Testis (tissue), 3 donors: Measurements from ENCODE around the gene CD69. TPM values are rescaled to one million over a fixed set of nuclear protein-coding genes. Genes with fewer than 3 reads are reported as not detected.
"Not testable (repeated sequence)": the region's sequence is repeated elsewhere in the genome, so short reads cannot be mapped to it uniquely, and the experiment has no call there.

Source experiments
- DNase-seq: peaks from one replicate; pipeline ENCODE4 v3.0.0-alpha.2; 2019
- H3K27ac ChIP-seq, 2 donors: fragments of 200-600 bp; sonication (generic); one replicate each; pipeline ENCODE4 v1.5.1; 2019
- H3K27me3 ChIP-seq: fragments of 200-600 bp; sonication (generic); one replicate; pipeline ENCODE4 v1.5.1; 2019
- H3K36me3 ChIP-seq: fragments of 200-600 bp; sonication (generic); one replicate; pipeline ENCODE4 v1.5.1; 2017; ENCODE audit warnings: low read depth; ENCODE audit errors: missing control alignments
- H3K4me1 ChIP-seq: fragments of 200-600 bp; sonication (generic); one replicate; pipeline ENCODE4 v1.5.1; 2019
- H3K4me3 ChIP-seq, 2 donors: fragments of 200-600 bp; sonication (generic); one replicate each; pipeline ENCODE4 v1.5.1; 2017 to 2019
- H3K9me3 ChIP-seq: fragments of 200-600 bp; sonication (generic); one replicate; pipeline ENCODE4 v1.5.1; 2017
- POLR2A ChIP-seq: fragments of 450-650 bp; IDR thresholded peaks from one replicate; pipeline ENCODE4 v1.6.1; 2017; ENCODE audit warnings: antibody characterized with exemption, mild to moderate bottlenecking, moderate library complexity
- whole genome bisulfite sequencing, 2 donors: methylation state at CpG; one replicate each; pipeline ENCODE4 v1.1.5; 2018; 5-methylcytosine and 5-hydroxymethylcytosine counted together
- intact Hi-C: fragments of 100-400 bp; cut with DNase I; formaldehyde crosslinking; loops from one replicate; pipeline ENCODE4 v1.15.1; 2023; ENCODE audit warnings: low total_unique reads
- polyA plus RNA-seq: library from polyadenylated mRNA; stranded (reverse); fragments of 350-450 nt; fragmentation: Illumina TruSeq; extraction: RNeasy Lipid Tissue Mini Kit (QIAGEN cat#74804); gene quantifications from one replicate; pipeline ENCODE4 v1.2.3, GENCODE V29; 2014; ENCODE audit warnings: low read depth, low replicate concordance; ENCODE audit not compliant: insufficient read depth
- total RNA-seq, 2 donors: library from RNA; depleted of rRNA; stranded (reverse); fragments of >200 nt; gene quantifications; one replicate each; pipeline ENCODE4 v1.2.3, GENCODE V29; 2016
- TF ChIP-seq, protein P1 (sequence below), 3 experiments: fragments of 450-650 bp in 2 of 3; fragments of 200-600 bp in 1 of 3; sonication (generic) in 1 of 3; IDR thresholded peaks; one replicate each; pipeline ENCODE4 v1.5.1; 2016 to 2019; ENCODE audit warnings: antibody characterized with exemption in 3 of 3, mild to moderate bottlenecking in 2 of 3, moderate library complexity in 1 of 3

The CD69 gene
- total and polyA plus RNA-seq, 3 donors from 2014 or later: 2.1 to 3.3 (median 3.0) TPM

DNA sequence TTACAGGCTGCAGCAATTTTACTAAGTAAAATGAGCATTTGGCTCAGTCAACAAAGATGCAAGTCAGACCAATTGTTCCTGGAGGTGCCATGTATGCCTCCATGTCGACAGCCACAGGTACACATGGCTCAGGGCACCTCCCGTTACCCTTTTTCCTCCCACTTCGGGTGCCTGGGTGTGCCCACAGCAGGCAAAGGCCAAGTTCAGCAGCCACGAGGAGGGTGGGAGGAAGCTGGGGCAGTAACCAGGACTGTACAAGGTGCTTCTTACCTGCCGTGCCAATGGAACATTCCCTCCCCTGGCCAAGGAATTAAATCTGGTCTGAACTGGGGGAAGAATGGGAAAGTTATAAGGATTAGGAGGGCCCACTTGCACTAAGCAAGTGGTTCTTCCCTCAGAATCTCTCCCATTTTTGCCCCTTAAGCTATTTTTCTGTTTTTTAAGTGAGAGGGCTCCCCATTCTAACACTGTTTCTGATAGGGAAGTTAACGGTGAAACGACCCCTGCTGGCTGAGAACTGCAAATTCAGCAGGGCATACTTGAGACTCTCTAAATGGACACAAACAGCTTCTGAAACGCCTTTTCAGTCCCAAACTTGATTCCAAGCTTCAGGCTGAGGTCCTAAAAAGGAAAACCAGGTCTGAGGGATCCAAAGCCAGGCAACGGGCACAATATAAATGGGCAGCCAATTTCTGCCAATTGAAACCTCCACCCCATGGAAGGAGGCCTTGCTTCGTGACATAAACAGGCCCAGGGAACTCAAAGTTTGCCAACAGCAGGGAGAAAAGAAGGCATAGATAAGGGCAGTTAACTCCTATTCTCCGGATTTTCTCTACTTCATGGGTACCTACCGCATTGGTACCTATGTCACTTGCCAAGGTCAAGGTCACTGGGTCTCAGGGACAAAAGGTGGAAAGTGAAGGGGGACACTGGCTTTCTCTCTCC, 52.6 kb downstream of the CD69 start:
- DNase-seq: peak; percentile 66
- H3K36me3 ChIP-seq: no peaks in the 10 kb centered on the region
- no peak overlapping the region for H3K4me3 ChIP-seq
- intact Hi-C loops: no loop called here
- WGBS, 2 donors: 60 to 66% methylated on average over 12 of the region's 12 CpGs
- TF ChIP-seq, protein P1, sequence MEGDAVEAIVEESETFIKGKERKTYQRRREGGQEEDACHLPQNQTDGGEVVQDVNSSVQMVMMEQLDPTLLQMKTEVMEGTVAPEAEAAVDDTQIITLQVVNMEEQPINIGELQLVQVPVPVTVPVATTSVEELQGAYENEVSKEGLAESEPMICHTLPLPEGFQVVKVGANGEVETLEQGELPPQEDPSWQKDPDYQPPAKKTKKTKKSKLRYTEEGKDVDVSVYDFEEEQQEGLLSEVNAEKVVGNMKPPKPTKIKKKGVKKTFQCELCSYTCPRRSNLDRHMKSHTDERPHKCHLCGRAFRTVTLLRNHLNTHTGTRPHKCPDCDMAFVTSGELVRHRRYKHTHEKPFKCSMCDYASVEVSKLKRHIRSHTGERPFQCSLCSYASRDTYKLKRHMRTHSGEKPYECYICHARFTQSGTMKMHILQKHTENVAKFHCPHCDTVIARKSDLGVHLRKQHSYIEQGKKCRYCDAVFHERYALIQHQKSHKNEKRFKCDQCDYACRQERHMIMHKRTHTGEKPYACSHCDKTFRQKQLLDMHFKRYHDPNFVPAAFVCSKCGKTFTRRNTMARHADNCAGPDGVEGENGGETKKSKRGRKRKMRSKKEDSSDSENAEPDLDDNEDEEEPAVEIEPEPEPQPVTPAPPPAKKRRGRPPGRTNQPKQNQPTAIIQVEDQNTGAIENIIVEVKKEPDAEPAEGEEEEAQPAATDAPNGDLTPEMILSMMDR (IDR thresholded peaks at IDR 0.05): peak; percentile 41 to 66 (median 50)
- TF ChIP-seq POLR2A: no peak
- no peaks in the 10 kb centered on the region for H3K9me3 ChIP-seq
- H3K27ac ChIP-seq: no peak overlapping the region
- no peaks in the 10 kb centered on the region for H3K27me3 ChIP-seq
- no peaks in the 10 kb centered on the region for H3K4me1 ChIP-seq

DNA sequence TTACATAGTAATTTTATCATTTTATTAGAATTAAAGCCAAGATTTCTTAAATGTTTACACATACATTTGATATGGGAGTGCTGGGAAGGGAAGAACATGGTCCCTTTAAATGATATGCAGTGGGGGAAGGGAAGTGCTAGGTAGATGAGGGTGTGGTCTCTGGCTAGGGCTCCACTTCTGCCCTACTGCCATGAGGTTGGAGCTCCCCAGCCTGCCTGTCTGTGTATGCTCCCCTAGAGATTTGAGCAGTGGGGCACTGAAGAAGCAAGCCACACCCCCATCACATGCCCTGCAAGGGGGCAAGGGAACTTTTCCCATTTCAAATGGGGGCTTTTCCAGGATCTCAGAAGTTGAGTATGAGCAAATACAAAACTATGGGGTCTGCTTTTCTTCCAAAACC, 53.3 kb downstream of the CD69 start:
- Histone ChIP-seq H3K4me1 (no peaks in the 10 kb centered on the region), H3K4me3 (no peak overlapping the region), H3K27ac (no peak overlapping the region), H3K36me3 (no peaks in the 10 kb centered on the region), H3K9me3 (no peaks in the 10 kb centered on the region), H3K27me3 (no peaks in the 10 kb centered on the region)
- no peak for DNase-seq
- intact Hi-C loops: no loop called here
- TF ChIP-seq, protein P1 (IDR thresholded peaks at IDR 0.05): no peak
- no peak for TF ChIP-seq POLR2A

DNA sequence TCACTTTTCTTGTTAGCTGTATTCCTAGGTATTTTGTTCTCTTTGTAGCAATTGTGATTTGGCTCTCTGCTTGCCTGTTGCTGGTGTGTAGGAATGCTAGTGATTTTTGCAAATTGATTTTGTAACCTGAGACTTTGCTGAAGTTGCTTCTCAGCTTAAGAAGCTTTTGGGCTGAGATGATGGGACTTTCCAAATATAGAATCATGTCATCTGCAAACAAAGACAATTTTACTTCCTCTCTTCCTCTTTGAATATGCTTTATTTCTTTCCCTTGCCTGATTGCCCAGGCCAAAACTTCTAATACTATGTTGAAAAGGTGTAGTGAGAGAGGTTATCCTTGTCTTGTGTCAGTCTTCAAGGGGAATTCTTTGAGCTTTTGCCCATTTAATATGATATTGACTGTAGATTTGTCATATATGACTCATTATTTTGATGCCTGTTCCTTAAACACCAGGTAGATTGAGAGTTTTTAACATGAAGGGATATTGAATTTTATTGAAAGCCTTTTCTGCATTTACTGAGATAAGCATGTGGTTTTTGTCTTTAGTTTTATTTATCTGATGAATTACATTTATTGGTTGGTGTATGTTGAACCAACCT, 54.5 kb downstream of the CD69 start:
- DNase-seq: no peak
- intact Hi-C loops: no loop called here
- no peak overlapping the region for H3K4me3 ChIP-seq
- TF ChIP-seq, protein P1 (IDR thresholded peaks at IDR 0.05): no peak
- H3K4me1 ChIP-seq: no peaks in the 10 kb centered on the region
- H3K27ac ChIP-seq: no peak overlapping the region
- H3K9me3 ChIP-seq: no peaks in the 10 kb centered on the region
- no peaks in the 10 kb centered on the region for H3K27me3 ChIP-seq
- H3K36me3 ChIP-seq: no peaks in the 10 kb centered on the region

DNA sequence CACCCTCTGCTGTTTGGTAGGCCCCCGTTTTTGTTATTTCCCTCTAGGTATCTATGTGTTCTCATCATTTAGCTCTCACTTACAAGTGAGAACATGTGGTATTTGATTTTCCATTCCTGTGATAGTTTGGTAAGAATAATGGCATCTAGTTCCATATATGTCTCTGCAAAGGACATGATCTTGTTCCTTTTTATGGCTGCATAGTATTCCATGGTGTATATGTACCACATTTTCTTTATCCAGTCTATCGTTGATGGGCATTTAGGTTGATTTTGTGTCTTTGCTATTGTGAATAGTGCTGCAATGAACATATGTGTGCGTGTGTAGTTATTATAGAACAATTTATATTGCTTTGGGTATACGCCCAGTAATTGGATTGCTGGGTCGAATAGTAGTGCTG, 56.1 kb downstream of the CD69 start:
- intact Hi-C loops, H3K36me3 ChIP-seq: not testable (repeated sequence)
- WGBS, 2 donors: 92 to 94% methylated on average over 5 of the region's 5 CpGs

More for the DNA sequence above, 56.1 kb downstream of the CD69 start:
- H3K27me3 ChIP-seq, DNase-seq, H3K9me3 ChIP-seq, H3K4me3 ChIP-seq, H3K27ac ChIP-seq, H3K4me1 ChIP-seq: not testable (repeated sequence)

Other genes starting within 250 kb of the CD69 start
- under 1 TPM in 1 of 2 donors, not detected in 1; 0.25 TPM for gene KLRB1, start 153.0 kb downstream of the CD69 start, total RNA-seq
- gene KLRB1, start 153.0 kb downstream of the CD69 start, polyA plus RNA-seq: 1.5 TPM
- 10 to 100 TPM; 32.1 to 36.3 TPM for gene CLEC2D, start 91.2 kb downstream of the CD69 start, total RNA-seq
- 25.5 TPM for gene CLEC2D, start 91.2 kb downstream of the CD69 start, polyA plus RNA-seq
- gene CLECL1, start 27.8 kb downstream of the CD69 start, total RNA-seq: not detected
- gene CLECL1, start 27.8 kb downstream of the CD69 start, polyA plus RNA-seq: 1.4 TPM
- gene KLRF1, start 66.6 kb upstream of the CD69 start, total RNA-seq: 1 to 10 TPM in 1 of 2 donors, under 1 TPM in 1; 0.43 to 1.0 TPM
- gene KLRF1, start 66.6 kb upstream of the CD69 start, polyA plus RNA-seq: 1.2 TPM
- 1 to 10 TPM; 1.2 to 5.1 TPM for gene CLEC2B, start 108.5 kb upstream of the CD69 start, total RNA-seq
- 3.3 TPM for gene CLEC2B, start 108.5 kb upstream of the CD69 start, polyA plus RNA-seq
- under 1 TPM in 1 of 2 donors, not detected in 1; 0.79 TPM for gene KLRF2, start 120.6 kb upstream of the CD69 start, total RNA-seq
- not detected for gene KLRF2, start 120.6 kb upstream of the CD69 start, polyA plus RNA-seq
- gene CLEC2A, start 171.5 kb upstream of the CD69 start, total RNA-seq: not detected
- not detected for gene CLEC2A, start 171.5 kb upstream of the CD69 start, polyA plus RNA-seq
- gene CLEC12A, start 210.5 kb upstream of the CD69 start, total RNA-seq: under 1 TPM in 1 of 2 donors, not detected in 1; 0.31 TPM
- gene CLEC12A, start 210.5 kb upstream of the CD69 start, polyA plus RNA-seq: 2.0 TPM
- 1 to 10 TPM in 1 of 2 donors, under 1 TPM in 1; 0.63 to 1.7 TPM for gene CLEC1B, start 238.2 kb upstream of the CD69 start, total RNA-seq
- 1.2 TPM for gene CLEC1B, start 238.2 kb upstream of the CD69 start, polyA plus RNA-seq
- gene CLEC12B, start 249.7 kb upstream of the CD69 start, total RNA-seq: 10 to 100 TPM; 76.4 to 77.6 TPM
- 34.3 TPM for gene CLEC12B, start 249.7 kb upstream of the CD69 start, polyA plus RNA-seq